ENCODE measurements around the gene CDKL1.

Gene CDKL1

DNA sequence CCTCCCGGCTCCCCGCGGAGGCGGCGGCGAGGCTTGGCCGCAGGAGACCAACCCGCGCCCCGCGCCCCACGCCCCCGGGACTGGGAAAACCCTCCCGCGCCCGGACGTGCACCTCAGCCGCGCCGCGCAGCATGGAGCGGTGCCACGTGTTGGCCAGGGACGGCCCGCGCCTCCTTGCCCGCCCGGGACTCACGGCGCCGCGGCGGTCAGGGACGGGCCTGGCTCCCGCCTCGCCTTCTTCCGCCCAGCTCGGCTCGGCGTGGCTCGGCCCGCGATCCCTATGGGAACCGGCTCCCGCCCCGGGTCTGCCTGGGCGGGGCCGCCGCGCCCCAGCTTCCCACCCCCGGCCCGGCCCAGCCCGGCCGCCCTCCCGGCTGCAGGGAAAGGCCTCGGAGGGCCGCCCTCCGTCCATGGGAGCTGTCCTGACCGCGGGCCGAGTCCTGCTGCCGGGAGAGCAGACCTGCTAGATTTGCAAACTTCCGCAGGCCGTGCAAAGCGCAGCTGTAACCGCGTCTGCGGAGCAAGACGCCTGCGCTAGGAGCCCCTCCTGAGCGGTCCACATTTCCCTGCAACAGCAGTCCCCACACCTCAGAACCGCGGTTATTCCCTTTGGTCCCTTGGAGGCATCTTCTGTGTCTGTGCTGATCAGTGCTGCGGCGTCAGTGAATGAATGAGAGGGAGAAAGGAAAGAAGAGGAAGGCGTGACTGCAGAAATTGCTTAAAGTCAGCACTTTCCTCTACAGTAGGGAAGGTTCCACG is at the start of gene CDKL1:
TSS of gene CDKL1 (minus strand) at position 251 of the 759 bp plus-strand sequence. CDS start 1,013 bp downstream, outside the sequence.
- DNase-seq = peak; percentile 50

DNA sequence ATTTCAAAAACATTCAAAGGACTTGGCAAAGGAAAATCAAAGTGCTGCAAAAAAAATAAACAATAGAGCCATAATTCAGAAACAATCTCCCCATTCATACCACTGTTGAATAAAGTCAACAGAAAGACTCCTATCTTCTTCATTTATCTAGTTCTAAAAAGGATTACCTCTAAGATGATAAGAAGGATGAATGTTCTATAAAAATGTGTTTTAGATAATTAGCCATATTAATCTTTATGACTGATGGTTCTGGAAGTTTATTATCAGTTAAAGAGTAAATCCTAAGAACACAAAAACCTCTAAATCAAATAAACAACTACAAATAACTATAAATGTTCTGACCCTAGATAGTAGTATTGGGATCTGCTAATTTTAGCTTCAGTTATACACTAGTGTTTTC is 37.8 kb upstream of the CDKL1 start:
- no peak for DNase-seq

DNA sequence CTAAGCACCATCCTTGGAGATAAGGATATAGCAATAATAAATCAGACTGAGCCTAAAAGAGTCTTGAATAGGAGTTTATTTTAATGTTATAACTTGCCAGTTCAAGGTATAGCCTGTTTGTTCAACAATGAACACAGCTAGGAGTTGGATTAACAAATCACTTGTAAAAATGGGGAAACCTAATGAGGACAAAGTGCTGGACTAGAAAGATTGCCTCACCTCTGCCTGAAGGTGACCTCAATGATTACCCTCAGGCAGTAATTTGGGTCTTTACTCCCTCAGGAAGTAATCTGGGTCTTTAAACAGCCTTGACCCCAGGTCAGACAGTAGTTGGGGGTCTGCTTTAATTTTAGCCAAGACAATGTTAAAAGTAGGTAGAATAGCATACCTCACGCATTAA is 35.5 kb upstream of the CDKL1 start:
- DNase-seq = no peak

DNA sequence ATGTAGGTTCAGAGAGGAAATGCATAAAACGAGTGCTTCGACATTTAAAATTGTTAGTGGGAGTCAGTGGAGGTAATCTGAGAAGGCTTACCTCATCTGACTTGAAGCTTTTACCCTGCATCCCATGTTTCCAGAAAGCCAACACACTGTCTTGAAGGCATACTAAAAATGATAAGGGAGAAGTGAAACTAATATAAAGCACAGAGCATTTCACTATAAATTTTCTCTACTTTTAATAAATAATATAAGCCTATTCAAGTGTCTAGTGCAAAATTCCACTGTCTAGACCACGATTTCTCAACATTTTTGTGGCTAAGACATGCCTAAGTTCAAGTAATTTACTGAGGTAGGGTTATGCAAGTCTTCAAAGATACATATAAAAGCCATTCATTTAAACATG is 29.1 kb upstream of the CDKL1 start:
- DNase-seq = no peak

GRCh38 chr14:50425105-50425504 is 28.4 kb upstream of the CDKL1 start:
- no peak for DNase-seq

DNA sequence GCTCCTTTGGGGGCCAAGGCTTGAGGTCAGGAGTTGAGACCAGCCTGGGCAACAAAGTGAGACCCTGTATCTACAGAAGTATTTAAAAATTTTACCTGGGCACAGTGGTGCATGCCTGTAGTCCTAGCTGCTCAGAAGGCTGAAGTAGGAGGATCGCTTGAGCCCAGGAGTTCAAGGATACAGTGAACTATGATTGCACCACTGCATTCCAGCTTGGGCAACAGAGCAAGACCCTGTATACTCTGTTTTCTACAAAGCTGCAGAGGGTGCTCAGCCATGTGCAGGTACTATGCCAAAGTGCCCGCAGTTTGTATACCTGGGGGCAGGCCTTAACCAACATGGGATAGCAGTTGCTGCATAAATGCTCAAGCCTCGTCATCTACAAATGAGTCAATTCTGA is 26.8 kb upstream of the CDKL1 start:
- DNase-seq = no peak

- DNase-seq = no peak
Observed at GRCh38 chr14:50421499-50421898, 24.8 kb upstream of the CDKL1 start.

- no peak for DNase-seq
Observed at GRCh38 chr14:50417853-50418252, 21.2 kb upstream of the CDKL1 start.

DNA sequence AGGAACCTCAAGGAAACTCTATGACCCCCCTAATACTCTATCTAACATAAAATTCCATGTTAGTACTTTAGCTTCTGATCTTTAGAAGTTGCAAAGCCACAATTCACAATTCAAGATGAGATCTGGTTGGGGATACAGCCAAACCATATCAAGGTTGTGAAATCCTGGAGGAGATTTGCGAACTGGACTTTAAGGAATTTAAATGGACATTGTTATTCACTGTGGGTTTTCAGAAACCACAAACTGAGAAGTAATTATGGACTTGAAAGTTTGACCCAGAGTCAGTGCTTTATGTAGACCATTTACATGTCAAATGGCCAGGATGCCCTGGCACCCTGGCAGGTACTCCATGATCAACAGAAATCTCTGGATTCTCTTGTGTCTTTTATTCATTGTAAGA is 14.2 kb upstream of the CDKL1 start:
- DNase-seq = no peak

DNA sequence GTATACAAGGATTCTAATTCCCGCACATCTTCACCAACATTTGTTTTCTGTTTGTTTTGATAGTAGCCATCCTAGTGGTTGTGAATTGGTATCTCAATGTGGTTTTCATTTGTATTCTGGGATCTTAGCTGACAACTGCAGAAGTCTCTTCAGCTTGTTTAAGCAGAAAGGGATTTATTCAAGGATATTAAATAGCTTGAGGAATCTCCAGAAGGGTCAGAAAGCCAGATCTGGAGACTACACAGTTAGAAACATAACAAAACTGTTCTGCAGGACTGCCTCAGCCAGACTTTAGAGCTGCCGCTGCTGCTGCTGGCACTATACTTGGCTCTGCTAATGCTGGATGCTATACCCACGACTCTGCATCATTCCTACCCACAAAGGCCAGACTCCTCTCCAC is 13.4 kb upstream of the CDKL1 start:
- DNase-seq = no peak

- no peak for DNase-seq
Observed at GRCh38 chr14:50407111-50407812, 10.6 kb upstream of the CDKL1 start.

- no peak for DNase-seq
Observed at GRCh38 chr14:50403419-50403818, 6.7 kb upstream of the CDKL1 start.

GRCh38 chr14:50402965-50403364 is 6.3 kb upstream of the CDKL1 start:
- no peak for DNase-seq

- DNase-seq = no peak
Observed at GRCh38 chr14:50400461-50400860, 3.8 kb upstream of the CDKL1 start.

- DNase-seq = no peak
Observed at GRCh38 chr14:50399251-50400032, 2.8 kb upstream of the CDKL1 start.

DNA sequence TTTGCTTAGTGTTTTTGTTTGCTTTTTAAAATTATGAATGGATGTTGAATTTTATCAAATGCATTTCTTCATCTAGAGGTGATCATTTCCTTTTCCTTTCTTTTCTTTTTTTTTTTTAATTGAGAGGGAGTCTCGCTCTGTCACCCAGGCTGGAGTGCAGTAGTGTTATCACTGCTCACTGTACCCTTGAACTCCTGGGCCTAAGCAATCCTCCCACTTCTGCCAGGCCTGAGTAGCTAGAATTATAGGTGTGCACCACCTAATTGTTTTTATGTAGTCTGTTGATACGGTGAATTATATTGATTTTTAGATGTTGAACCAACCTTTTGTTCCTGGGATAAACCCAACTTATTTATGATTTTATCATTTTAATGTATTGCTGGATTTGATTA is 1.5 kb upstream of the CDKL1 start:
- no peak for DNase-seq

DNA sequence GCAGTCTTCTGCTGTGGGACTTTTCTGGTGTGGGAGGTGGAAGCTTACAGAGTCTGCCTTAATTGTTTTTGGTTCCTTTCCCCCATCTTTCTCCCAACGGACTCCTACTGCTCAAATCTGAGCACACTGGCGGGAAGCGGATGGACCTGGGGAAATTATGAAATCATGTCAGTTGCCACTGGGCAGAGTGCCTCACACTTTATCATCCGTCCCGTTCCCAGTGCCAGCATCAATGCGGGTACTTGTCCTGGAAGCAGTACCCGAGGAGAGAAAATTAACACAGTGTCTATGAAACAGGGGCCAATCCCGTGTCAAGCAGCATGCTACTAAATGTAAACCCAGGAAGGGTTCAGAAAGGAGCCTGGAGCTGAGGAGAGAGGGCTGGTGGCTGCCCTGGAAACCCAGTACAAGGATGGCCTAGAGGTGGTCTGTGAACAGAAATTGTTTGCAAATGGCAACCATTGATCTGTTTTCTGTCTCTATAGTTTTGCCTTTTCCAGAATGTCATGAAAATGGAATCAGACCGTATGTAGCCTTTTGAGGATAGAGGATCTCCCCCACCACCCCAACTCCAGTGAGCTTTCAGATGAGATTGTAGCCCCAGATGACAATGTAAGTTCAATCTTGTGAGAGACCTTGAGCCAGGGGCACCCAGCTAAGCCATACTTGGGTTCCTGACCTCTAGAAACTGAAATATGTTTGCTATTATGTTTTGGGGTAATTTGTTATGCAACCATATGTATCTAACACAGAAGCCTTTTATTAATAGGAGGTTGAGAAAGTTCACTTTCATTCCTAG is 908 bp upstream of the CDKL1 start:
- no peak for DNase-seq

- no peak for DNase-seq
Observed at GRCh38 chr14:50395448-50395847, 1.2 kb downstream of the CDKL1 start.

DNA sequence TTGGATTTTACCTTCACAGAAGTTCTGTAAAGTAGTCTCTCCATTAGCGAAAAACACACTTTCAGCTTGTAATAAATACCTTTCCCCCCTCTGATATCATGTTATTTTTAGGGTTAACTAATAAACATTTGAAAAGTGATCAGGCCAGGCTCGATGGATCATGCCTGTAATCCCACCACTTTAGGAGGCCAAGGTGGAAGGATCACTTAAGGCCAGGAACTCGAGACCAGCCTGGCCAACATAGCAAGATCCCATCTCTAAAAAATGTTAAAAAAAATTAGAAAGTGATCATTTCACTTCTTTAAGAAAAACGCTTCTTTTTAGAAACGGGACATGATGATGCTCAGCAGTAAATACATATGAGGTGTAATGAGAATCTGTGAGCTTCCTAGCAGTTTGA is 2.0 kb downstream of the CDKL1 start:
- DNase-seq = no peak

GRCh38 chr14:50389668-50390441 is 6.8 kb downstream of the CDKL1 start:
- no peak for DNase-seq

- no peak for DNase-seq
Observed at GRCh38 chr14:50388256-50388931, 8.3 kb downstream of the CDKL1 start.

DNA sequence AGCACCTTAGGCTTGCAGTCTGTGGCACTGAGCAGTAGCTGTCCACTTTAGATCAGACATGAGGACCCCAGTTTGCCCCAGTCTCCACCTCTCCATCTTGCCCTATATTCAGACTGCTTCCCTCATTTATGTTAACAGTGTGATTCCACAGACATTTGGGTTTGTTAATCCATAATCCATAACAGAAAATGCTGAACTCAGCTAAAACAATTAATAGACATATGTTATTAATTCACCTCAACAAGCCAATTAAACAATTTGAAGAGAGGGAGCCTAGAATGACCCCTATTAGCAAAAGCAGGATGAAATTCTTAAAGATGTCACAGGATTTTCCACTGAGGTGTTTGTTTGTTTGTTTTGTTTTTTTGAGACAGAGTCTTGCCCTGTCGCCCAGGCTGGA is 9.1 kb downstream of the CDKL1 start:
- DNase-seq = no peak
